ENCODE data around the gene MAML3. TPM values are rescaled to one million over a fixed set of nuclear protein-coding genes. Genes with fewer than 3 reads are reported as not detected.

The MAML3 gene
- total and polyA plus RNA-seq, 10 donors = 0.63 to 18.4 (median 12.7) TPM

- H3K27me3 ChIP-seq (replicated peaks in 1 of 7) = no peaks in the 10 kb centered on the region
- intact Hi-C loops (cut with DNase I; ENCODE audit: low total_unique reads) = no loop called here
- peaks cover 0 to 31% (median 0%) of the 10 kb centered on the region in 6 donors for H3K4me1 ChIP-seq
- TF ChIP-seq POLR2AphosphoS5 (IDR thresholded peaks at IDR 0.05) = no peak
- no peak for TF ChIP-seq CTCF (IDR thresholded peaks at IDR 0.05 in 8 of 11, conservative IDR thresholded peaks at IDR 0.05 in 3 of 11)
- TF ChIP-seq POLR2A (IDR thresholded peaks at IDR 0.05) = no peak
- H3K9me3 ChIP-seq = peaks cover 0 to under 1% (median 0%) of the 10 kb centered on the region in 8 donors
- H3K4me3 ChIP-seq = no peak overlapping the region
- H3K36me3 ChIP-seq = no peaks in the 10 kb centered on the region
- DNase-seq = no peak
- no peak overlapping the region for H3K27ac ChIP-seq
- WGBS, 5 donors = 41 to 63% (median 51%) methylated on average over 4 of the region's 4 CpGs
Measured at GRCh38 chr4:140020457-140021361, 133.3 kb downstream of the MAML3 start.

GRCh38 chr4:140019619-140020347, 134.2 kb downstream of the MAML3 start:
- Histone ChIP-seq H3K9me3 (peaks cover 0 to 6% (median 0%) of the 10 kb centered on the region in 8 donors), H3K4me1 (peaks cover 0 to 31% (median 0%) of the 10 kb centered on the region in 6 donors), H3K27ac (no peak overlapping the region), H3K27me3 (replicated peaks in 1 of 7) (no peaks in the 10 kb centered on the region), H3K36me3 (no peaks in the 10 kb centered on the region), H3K4me3 (no peak overlapping the region)
- WGBS, 5 donors = 82 to 90% (median 89%) methylated on average over 3 of the region's 3 CpGs
- DNase-seq = no peak
- intact Hi-C loops (cut with DNase I; ENCODE audit: low total_unique reads) = loop anchor here (10.0 kb wide), 1 partner anchor 335 kb away; no protein-coding TSS in a partner anchor
- TF ChIP-seq POLR2AphosphoS5 (IDR thresholded peaks at IDR 0.05) (no peak), CTCF (IDR thresholded peaks at IDR 0.05 in 8 of 11, conservative IDR thresholded peaks at IDR 0.05 in 3 of 11) (no peak), POLR2A (IDR thresholded peaks at IDR 0.05) (no peak)

- peaks cover 0 to 31% (median 0%) of the 10 kb centered on the region in 6 donors for H3K4me1 ChIP-seq
- no peak overlapping the region for H3K4me3 ChIP-seq
- intact Hi-C loops (cut with DNase I; ENCODE audit: low total_unique reads) = loop anchor here (10.0 kb wide), 1 partner anchor 336 kb away; no protein-coding TSS in a partner anchor
- H3K9me3 ChIP-seq = peaks cover 0 to 6% (median 0%) of the 10 kb centered on the region in 8 donors
- TF ChIP-seq POLR2AphosphoS5 (IDR thresholded peaks at IDR 0.05) = no peak
- no peak for TF ChIP-seq POLR2A (IDR thresholded peaks at IDR 0.05)
- TF ChIP-seq CTCF (IDR thresholded peaks at IDR 0.05 in 8 of 11, conservative IDR thresholded peaks at IDR 0.05 in 3 of 11) = no peak
- no peaks in the 10 kb centered on the region for H3K27me3 ChIP-seq (replicated peaks in 1 of 7)
- DNase-seq = no peak
- H3K27ac ChIP-seq = no peak overlapping the region
- no peaks in the 10 kb centered on the region for H3K36me3 ChIP-seq
- 71 to 86% (median 75%) methylated on average over 3 of the region's 3 CpGs for WGBS, 5 donors
Measured at GRCh38 chr4:140018931-140019618, 134.9 kb downstream of the MAML3 start.

All from spleen (tissue), 11 donors.